GM08714 (cell line): ENCODE data around the gene TBC1D2B.
"Not testable (repeated sequence)": the region's sequence is repeated elsewhere in the genome, so short reads cannot be mapped to it uniquely, and the experiment has no call there.

Experiments
- H3K4me3 ChIP-seq: fragments of 200-500 bp; sonication (Bioruptor generic); 2 replicates; pipeline ENCODE4 v1.5.1; 2014; ENCODE audit warnings: mild to moderate bottlenecking, low read length, inconsistent platforms
- ZNF274 ChIP-seq: IDR thresholded peaks from 2 replicates; pipeline ENCODE4 v1.6.1; 2012; ENCODE audit warnings: mild to moderate bottlenecking, low read depth, low read length

TBC1D2B gene

DNA sequence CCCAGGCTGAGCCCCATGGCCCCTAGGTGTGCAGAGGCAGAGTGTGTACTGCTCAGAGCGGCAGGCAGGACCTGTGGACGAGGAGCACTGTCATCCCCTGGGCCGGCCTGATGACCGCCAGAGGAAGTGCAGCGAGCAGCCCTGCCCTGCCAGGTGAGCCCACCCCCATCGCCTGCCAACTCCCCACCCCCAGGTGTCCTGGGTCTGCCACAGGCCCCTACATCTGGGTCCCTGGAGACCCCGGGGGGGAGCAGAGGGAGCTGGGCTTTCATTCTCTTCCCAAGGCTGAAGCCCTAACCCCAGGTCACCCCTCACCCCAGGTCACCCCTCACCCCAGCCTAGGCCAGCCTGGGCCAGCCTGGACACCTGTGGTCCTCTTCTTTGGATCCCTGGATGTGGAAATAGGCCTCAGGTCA lies 93.1 kb downstream of the TBC1D2B start:
- no peak for TF ChIP-seq ZNF274

DNA sequence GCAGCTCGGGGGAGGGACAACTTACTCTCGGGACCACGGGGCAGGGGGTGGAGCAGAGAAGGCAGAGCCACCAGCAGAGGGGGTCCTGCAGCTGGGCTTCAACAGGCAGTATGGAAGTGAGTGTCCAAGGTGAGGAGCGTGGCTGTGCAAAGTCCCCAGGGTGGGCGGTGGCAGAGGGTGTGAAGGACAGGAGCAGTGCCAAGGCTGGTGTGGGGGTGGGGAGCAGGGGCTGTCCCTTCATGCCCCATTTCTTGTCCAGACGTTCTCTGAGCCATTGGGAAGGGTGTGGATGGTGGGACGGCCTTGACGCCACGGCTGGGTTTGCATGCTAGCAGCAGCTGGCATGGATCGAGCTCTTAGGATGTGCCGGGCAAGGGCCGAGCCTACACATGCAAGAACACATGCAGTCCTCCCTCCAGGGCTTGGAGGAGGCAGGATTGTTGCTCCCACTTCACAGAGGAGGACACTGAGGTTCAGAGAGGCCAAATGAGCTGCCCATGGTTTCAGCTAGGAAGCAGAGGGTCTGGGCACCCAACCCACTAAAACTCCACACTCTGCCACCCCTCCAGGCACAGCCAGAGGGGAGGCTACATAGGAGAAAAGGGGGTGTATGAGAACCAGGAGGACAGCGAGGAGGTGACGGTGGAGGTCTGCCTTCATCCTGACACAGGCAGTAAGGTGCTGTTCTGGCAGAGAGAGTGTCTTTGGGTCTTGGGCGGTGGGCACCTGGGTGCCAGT lies 93.6 kb downstream of the TBC1D2B start:
- no peak for TF ChIP-seq ZNF274
- no peak overlapping the region for H3K4me3 ChIP-seq

More for the DNA sequence above, 93.1 kb downstream of the TBC1D2B start:
- no peak overlapping the region for H3K4me3 ChIP-seq

DNA sequence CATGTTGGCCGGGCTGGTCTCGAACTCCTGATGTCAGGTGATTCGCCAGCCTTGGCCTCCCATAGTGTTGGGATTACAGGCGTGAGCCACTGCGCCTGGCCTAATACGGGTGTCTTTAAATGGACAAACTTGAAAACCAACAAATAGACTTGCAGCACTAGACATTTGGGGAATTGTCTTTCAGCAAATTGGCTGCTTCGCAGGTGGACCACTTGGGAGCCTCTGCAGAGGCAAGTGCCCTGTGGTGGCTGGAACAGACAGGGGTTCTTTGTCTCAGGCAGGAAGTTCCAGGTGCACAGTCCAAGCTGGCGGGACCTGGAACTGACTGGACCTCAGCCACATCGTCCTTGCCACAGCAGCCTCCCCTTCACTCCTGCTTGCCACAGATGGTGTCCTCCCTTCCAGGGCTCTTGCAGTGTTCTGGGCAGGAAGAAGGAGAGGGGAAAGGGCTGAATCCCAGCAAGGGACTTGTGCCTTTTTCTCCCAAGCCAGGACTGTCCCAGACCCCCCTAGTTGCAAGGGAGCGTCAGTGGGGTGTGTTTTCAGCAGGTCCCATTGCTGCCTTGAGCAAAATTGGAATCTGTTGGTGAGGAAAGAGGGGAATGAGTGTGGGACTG lies 94.3 kb downstream of the TBC1D2B start:
- H3K4me3 ChIP-seq: no peak overlapping the region
- TF ChIP-seq ZNF274: no peak

DNA sequence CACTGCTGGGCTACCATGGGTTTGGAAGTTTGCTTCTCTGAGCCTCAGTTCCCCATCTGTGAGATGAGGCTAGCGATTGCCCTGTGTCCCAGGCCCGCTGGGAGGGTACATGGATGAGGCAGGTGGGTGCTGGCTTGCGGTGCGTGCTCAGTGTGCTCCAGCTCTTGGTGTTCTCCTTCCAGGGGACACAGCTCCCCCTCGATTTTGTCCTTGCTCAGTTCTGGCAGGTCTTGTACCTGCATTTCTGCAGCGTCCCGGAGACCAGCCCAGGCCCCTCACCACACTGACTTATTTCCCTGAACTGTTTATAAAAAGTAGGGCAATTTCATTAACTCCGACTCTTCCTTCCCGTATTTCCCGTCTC lies 95.4 kb downstream of the TBC1D2B start:
- no peak for TF ChIP-seq ZNF274
- H3K4me3 ChIP-seq: no peak overlapping the region

DNA sequence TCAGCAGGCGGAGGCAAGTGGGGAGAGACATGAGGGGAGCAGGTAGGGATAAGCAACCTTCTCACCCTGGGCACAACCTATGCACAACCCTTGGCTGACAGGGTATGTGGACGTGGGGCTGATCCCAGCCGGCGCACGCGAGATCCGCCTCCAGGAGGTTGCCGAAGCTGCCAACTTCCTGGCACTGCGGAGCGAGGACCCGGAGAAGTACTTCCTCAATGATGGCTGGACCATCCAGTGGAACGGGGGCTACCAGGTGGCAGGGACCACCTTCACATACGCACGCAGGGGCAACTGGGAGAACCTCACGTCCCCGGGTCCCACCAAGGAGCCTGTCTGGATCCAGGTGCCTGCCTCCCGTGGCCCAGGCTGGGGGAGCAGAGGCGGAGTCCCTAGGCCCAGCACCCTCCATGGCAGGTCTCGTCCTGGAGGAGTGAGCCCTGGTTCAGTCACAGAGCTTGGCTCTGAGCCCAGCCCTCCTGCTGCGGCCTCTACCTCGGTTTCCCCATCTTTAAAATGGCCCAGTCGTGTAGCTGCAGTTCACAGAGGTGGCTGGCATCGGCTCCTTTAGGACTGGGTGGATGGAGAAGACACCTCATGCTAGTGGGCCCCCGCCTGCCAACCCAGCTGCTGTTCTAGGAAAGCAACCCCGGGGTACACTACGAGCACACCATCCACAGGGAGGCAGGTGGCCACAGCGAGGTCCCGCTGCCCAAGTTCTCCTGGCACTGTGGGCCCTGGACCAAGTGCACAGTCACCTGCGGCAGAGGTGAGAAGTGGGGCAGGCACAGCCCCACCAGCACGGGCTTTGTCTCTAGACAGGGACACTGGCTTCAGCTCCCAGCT lies 96.0 kb downstream of the TBC1D2B start:
- no peak for TF ChIP-seq ZNF274
- no peak overlapping the region for H3K4me3 ChIP-seq

DNA sequence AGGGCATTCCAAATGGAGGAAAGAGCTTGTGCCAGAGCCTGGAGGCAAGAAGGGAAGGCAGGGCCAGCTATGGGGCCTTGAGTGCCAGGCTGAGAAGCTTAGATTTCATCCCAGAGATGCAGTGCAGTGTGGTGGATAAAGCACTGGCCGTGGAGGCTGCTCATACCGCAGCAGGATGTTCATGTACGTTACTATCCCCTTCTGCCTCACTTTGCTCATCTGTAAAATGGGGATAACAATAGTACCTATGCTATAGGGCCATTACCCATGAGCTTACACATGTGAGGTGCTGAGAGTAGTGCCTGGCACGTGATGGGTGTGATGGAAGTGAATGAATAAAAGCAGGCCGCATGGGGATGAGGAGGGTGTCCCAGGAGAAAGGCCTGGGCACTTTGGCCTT lies 96.8 kb downstream of the TBC1D2B start:
- not testable (repeated sequence) for H3K4me3 ChIP-seq

DNA sequence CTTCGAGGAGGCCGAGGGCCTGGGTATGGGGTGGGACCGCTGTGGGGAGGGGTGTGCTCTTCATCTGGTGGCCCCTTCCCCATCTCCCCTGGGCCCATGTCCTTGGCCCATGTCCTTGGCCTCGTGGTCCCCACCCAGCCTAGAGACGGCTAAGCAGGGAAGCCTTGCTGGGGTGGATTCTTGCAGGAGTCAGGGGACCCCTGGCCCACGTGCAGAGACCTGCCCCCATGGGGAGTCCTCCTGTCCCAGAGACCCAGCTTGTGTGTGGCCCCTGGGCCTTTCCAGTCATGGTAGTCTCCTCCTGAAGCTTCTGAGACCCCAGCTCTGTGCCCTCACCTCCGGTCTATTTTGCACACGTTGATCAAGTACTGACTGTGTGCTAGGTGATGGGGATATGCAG lies 97.4 kb downstream of the TBC1D2B start:
- no peak for TF ChIP-seq ZNF274
- no peak overlapping the region for H3K4me3 ChIP-seq

DNA sequence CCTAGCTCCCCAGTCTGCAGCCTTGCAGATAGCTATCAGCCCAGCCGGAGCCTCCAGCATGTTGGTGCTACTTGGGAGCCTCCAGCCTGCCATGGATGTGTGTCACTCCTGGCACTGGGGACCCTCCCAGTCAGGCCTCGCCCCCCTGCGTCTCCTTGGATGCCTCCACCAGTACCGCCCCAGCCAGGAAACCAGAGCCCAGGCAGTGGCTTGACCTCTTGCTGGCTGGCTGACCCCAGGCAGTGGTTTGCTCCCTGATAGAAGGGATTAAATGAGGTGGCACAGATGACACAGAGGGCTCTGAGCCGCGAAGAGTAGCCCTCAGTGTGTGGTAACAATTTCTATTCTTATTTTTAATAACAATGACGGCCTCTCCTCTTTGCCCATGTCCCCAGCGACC lies 98.4 kb downstream of the TBC1D2B start:
- not testable (repeated sequence) for H3K4me3 ChIP-seq

DNA sequence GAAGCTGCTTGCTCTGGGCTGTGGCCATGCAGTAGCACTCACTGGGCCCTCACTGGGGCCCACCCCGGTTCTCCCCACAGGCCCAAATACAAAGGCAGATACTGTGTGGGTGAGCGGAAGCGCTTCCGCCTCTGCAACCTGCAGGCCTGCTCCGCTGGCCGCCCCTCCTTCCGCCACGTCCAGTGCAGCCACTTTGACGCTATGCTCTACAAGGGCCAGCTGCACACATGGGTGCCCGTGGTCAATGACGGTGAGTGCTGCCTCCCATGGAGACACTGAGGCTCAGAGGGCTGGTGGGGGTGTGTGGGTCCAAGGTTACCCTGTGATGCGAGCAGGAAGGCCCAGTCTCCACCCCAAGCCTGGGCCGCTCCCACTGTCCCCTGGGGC lies 98.8 kb downstream of the TBC1D2B start:
- H3K4me3 ChIP-seq: not testable (repeated sequence)

DNA sequence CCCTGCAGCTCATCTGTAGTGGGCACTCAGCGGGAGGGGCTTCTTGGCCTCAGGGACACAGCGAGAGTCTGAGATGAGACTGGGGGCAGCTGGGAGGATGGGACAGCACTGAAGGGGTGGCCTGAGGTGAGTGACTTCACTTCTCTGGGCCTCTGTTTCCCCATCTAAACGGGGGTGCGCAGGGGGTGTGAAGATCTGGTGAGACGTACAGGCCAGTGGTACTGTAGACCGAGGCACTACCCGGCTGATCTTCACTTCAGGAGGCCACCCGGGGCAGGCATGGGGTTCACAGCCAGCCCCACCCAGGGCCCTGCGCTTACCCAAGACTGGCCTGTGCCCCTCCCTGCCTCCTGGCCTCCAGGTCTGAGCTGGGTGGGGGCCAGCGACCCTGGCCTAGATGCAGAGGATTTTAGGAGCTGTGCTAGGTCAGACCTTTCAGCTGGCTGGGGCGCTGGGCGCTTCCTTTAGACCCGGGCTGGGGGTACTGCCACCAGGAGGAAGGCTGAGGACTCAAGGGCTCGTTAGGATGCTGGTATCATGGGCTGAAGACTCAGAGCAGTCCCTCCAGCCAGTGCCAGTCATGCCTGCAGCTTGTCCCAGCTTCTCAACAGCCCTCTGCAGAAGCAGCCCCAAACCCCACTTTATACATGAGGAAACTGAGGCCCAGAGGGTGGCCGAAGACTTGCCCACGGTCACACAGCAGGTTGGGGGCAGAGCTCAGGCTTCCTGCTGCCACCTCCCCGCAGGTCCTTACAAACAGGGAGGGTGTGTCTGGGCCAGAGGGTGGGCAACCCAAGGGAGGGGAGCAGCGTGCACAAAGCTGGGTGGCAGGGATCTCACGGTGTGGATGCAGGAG lies 99.4 kb downstream of the TBC1D2B start:
- H3K4me3 ChIP-seq: not testable (repeated sequence)

DNA sequence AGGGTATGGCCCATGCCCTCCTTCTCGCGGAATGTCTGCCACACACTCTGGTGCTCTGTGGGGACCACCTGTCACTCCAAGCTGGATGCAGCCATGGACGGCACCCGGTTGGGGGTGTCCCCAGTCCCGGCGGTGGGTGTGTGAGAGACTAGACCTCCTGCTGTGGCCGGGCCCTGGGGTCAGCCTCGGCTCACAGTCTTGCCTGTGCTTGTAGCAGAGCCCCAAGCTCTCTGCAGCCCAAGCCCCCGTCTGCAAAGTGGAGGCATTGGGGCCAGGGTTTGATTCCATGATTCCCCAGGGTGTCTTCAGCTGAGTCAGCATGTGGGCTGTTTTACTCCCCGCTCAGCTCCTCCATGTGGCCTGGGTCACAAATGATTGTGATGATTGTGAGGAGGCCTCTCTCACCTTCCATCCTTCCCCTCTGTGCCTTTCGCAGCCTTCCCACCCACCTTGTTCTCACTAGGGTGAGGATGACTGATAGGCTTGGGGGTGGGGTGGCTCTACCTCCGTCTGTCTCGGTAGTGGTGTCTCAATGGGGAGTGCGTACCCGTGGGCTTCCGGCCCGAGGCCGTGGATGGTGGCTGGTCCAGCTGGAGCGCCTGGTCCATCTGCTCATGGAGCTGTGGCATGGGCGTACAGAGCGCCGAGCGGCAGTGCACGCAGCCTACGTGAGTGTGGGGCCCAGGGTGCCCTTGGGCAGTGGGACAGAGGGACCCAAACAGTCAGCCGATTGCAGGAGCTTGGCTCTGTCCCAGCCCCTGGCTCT lies 100.6 kb downstream of the TBC1D2B start:
- H3K4me3 ChIP-seq: not testable (repeated sequence)

DNA sequence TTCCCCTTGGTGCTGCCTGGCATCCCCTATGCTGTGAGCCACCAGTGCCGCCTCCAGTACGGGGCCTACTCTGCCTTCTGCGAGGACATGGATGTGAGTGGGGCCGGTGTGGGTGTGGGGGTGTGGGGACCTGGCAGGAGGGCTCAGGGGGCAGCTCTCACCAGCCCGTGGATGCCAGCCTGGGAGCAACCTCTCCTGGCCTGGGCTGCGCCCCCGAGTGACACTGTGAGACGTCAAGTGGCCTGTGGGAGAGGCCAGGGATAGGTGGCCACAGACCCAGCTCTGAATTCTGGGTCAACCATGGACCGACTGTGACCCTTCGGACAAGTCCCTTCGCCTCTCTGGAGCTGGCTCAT lies 101.4 kb downstream of the TBC1D2B start:
- H3K4me3 ChIP-seq: not testable (repeated sequence)

DNA sequence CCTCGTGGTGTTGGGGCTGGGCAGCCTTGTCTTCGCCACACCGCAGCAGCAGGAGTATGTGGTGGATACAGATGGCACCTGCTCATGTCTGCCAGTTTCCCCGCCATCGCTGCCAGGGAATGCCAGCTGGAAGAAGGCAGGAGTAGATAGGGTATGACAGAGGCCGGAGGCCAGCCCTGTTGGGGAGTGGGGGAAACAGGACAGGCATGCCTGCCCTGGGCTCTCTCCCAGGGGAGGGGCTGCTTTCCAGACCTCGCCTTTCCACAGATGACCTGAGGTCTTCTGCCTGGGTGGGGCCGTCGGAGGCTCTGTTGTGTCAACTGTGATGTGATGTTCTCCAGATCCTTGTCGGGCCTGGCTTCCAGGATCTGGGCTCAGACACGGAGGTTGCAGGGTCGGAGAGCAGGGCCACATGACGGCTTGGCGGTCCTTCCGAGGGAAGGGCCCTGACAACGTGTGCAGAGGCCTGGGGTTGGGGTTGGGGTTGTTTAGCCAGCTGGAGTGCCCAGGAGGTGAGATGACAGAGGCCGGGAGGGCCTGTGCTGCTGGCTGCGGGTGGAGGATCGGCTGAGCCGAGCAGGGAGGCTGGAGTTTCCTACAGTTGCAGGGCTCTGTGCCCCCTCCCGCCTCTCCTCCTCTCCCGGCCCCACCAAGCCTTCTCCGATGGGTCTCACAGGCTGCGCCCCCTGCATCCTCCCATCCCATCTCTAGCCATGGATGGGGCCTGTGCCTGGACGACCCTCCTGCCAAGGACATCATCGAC lies 102.0 kb downstream of the TBC1D2B start:
- H3K4me3 ChIP-seq: no peak overlapping the region
- no peak for TF ChIP-seq ZNF274
